ENCODE measurements around the gene MTRF1.

MTRF1 gene

DNA sequence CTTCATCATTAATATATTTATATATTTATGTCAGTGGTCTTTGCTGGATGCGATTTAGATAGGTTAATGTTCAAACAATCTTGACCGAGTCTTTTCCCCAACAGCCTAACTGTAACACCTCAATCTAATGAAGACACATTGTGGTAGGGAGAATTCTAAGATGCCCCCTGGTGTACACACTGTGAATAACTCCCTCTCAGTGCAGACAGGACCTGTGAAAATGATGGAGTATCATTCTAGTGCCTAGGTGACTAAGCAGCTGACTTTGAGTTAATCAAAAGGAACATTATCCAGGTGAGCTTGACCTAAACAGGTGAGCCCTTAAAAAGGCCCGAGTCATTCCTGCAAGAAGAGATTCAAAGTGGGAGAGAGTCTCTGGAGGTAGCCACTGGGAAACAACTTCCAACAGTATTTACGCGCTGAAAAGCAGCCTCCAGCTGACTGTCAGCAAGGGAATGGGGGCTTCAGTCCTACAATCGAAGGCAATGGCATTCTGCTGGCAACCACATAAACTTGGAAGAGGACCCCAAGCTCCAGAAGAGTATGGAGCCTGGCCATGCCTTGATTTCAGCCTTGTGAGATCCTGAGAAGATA is 41.0 kb downstream of the MTRF1 start:
- TF ChIP-seq, protein P1, sequence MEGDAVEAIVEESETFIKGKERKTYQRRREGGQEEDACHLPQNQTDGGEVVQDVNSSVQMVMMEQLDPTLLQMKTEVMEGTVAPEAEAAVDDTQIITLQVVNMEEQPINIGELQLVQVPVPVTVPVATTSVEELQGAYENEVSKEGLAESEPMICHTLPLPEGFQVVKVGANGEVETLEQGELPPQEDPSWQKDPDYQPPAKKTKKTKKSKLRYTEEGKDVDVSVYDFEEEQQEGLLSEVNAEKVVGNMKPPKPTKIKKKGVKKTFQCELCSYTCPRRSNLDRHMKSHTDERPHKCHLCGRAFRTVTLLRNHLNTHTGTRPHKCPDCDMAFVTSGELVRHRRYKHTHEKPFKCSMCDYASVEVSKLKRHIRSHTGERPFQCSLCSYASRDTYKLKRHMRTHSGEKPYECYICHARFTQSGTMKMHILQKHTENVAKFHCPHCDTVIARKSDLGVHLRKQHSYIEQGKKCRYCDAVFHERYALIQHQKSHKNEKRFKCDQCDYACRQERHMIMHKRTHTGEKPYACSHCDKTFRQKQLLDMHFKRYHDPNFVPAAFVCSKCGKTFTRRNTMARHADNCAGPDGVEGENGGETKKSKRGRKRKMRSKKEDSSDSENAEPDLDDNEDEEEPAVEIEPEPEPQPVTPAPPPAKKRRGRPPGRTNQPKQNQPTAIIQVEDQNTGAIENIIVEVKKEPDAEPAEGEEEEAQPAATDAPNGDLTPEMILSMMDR (conservative IDR thresholded peaks at IDR 0.05; ENCODE audit: low read length) = peak; percentile 82
- no peak overlapping the region for H3K4me3 ChIP-seq (ENCODE audit: low read length)
- DNase-seq (ENCODE audit: low read depth) = peak; percentile 43

DNA sequence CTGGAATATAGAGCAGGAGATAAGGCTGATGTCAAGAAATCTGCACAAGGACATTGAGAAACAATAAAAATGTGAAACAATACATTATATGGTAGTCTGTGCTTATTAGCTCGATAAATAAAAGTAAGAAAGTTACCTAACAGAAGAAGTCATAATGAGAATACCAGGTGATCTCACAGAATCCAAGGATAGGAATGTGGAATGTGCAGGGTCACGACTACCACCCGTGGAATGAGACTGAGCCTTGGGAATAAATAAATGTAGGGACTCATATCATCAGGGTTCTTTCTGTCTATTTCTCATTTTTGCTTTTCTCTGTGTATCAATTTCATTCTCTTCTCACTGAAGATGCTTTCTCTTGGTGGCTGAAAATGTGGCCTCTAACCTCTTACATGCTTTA is 43.0 kb downstream of the MTRF1 start:
- DNase-seq (ENCODE audit: low read depth) = no peak
- H3K4me3 ChIP-seq (ENCODE audit: low read length) = no peak overlapping the region
- TF ChIP-seq, protein P1 (conservative IDR thresholded peaks at IDR 0.05; ENCODE audit: low read length) = no peak

DNA sequence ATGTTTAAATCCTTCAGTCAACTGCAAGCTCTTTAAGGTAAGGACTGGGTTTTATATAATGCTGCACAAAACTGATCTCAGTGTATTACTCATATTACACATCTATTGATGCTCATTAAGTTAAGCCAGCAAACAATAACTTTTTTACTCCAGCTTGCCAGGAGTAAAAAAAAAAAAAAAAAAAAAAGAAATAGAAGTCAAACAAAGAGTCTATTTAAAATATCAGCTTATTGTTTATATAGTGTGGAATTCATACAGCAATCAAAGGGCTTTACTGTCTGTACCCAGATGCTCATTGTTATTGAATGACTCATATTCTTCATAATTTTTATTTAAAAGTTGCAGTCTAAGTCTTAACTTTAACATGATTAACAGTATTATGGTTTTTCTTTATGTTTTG is 47.2 kb downstream of the MTRF1 start:
- TF ChIP-seq, protein P1 (conservative IDR thresholded peaks at IDR 0.05; ENCODE audit: low read length) = no peak
- no peak overlapping the region for H3K4me3 ChIP-seq (ENCODE audit: low read length)
- DNase-seq (ENCODE audit: low read depth) = peak; percentile 53

DNA sequence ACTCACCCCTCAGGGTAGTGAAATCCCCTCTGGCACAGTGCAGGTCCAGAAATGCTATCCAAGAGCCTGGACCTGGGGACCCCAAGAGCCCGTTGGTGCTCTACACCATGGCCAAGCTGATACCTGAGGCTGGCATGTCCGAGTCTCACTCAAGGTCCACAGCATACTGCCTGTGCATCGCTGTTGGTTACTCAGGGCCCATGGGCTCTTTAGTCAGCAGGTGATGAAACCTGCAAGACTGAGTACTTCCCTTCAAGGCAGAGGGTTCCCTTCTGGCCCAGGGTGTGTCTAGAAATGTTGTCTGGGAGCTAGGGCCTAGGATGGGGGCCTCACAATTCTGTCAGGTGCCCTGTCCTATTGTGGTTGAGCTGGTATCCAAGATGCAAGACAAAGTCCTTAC is 49.5 kb downstream of the MTRF1 start:
- no peak for DNase-seq (ENCODE audit: low read depth)
- H3K4me3 ChIP-seq (ENCODE audit: low read length) = no peak overlapping the region
- TF ChIP-seq, protein P1 (conservative IDR thresholded peaks at IDR 0.05; ENCODE audit: low read length) = no peak

DNA sequence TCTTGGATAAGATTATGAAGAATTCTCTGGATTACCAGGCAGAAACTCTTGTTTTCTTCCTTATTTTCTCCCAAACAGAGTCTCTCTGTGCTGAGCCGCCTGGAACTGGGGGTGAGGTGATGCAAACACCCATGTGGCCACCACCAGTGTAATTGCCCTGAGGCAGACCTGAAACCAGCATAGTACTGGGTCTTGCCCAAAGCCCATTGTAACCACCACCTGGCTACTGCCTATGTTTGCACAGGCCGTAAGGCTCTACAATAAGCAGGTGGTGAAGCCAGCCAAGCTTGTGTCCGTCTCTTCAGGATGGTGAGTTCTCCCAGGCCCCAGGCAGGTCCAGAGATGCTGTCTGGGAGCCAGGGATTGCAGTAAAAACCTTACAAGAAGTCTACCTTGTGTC is 50.1 kb downstream of the MTRF1 start:
- TF ChIP-seq, protein P1 (conservative IDR thresholded peaks at IDR 0.05; ENCODE audit: low read length) = no peak
- H3K4me3 ChIP-seq (ENCODE audit: low read length) = no peak overlapping the region
- DNase-seq (ENCODE audit: low read depth) = no peak

DNA sequence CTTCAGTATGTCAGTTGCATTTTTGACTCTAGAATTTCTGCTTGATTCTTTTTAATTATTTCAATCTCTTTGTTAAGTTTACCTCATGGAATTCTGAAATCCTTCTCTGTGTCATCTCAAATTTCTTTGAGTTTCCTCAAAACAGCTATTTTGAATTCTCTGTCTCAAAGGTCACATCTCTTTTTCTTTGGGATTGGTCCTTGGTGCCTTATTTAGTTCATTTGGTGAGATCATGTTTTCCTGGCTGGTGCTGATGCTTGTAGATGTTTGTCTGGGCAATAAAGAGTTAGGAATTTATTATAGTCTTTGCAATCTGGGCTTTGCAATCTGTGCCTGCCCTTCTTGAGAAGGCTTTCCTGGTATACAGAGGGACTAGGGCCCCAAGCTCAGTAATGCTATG is 50.5 kb downstream of the MTRF1 start:
- no peak overlapping the region for H3K4me3 ChIP-seq (ENCODE audit: low read length)
- TF ChIP-seq, protein P1 (conservative IDR thresholded peaks at IDR 0.05; ENCODE audit: low read length) = no peak
- no peak for DNase-seq (ENCODE audit: low read depth)

DNA sequence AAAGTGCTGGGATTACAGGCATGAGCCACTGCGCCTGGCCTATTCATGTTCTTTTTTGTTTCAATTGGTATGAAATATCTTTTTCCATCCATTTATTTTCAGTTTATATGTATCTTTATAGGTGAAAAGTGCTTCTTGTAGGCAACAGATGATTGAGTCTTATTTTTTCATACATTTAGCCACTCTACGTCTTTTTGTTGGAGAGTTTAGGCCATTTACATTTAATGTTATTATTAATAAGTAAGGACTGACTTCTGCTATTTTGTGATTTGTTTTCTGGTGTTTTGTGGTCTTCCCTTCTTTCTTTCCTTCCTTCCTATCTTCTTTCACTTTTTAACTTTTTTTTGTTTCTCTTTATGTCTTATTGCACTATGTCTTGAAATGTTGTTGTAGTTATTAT is 52.3 kb downstream of the MTRF1 start:
- no peak overlapping the region for H3K4me3 ChIP-seq (ENCODE audit: low read length)
- TF ChIP-seq, protein P1 (conservative IDR thresholded peaks at IDR 0.05; ENCODE audit: low read length) = no peak
- DNase-seq (ENCODE audit: low read depth) = no peak
